DMS53 (cell line): ENCODE results near the gene MISP3.
A peak's percentile ranks its signal among the peaks of the same experiment; 100 is the strongest.

ENCODE experiments used
- DNase-seq: peaks from one replicate; lab custom pipeline; 2025; lab: John Stamatoyannopoulos, UW

Gene MISP3

DNA sequence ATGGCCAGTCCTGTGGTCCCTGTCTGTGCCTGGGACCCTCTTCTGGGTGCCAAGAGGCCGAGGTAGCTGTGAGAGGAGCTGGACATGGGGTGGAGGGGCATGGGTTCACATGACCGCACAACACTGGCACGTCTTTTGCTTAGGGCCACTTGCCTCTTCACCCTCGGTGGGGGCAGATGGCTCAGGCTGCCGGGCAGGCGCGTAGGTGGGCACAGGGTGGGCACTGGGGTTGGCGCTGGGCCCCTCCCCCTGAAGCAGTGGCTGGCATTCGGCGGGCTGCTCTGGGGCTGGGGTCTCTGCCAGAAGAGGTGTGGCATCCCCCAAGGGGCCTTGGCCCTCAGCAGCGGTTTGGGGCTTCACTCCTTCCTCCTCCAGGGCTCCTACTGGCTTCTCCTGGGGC, 19.1 kb upstream of the MISP3 start:
- DNase-seq = no peak

DNA sequence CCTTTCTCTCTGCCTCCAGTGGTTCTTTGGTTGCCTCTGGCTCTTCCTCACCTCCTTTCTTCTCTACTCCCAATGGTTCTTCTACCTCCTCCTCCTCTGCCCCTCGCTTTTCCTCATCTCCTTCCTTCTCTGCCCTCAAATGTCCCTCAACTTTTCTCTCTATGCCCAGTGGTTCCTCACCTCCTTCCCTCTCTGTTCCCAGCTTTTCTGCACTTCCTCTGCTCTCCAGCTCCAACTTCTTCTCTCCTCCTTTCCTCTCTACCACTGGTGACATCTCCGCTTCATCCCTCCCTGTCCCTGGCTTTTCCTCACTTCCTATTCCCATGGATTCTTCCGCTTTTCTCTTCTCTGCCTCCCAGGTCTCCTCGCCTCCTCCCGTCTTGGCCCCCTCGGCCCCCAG, 18.5 kb upstream of the MISP3 start:
- DNase-seq = no peak

DNA sequence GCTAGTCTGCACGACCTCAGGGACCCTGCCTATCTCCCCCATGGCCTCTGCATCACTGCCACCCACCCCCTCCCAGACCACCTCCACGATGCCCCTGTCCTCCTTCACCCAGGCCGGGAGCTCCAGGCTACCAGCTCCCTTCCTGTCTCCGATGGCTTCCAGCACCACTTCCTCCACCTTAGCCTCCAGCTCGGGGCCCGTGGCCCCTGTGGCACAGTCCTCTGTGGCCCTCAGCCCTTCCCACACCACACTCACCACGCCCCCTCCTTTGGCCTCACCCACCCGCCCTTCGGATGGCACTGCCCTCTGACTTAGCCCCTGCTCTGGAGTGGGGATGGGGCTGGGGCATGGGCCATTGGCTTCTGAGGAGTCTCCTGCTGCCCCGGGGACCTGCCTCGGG, 17.9 kb upstream of the MISP3 start:
- no peak for DNase-seq

DNA sequence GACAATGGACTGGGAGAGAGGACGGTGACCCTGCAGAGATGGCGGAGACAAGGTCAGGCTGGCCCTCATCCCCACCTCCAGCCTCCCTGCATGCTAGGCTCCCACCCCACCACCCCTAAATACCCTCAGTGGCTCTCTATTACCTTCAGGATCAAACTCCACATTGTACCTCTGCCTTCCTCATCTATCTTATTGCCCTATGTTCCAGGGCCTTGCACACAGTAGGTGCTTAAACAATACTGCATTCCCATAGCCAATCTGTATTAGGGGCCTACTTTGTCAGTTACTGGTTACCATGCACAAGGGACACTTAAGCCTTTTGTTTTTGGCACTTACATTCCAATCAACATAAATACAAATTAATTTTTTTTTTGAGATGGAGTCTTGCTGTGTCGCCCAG, 17.2 kb upstream of the MISP3 start:
- no peak for DNase-seq

DNA sequence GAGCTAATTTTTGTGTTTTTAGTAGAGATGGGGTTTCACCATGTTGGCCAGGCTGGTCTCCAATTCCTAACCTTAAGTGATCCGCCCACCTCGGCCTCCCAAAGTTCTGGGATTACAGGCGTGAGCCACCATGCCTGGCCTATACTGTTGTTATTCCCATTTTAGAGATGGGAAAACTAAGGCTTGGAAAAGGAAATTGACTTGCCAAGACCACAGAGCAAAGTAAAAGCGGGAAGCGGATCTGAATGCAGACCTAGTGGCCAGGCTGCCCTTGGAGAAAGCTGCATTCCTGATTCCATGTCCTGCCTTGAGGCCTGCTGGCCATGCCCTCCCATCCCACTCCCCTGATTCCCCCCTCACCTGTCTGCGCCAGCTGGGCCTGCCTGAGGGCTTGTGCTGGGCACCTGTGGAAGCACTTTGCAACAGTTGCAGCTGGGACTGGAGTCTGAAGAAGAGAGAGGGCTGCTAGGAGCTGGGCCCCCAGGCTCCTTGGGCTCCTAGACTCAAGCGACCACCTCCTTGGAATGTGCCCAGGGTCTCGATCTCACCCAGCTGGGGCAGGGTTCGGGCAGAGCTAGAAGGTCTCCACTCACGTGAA, 16.4 kb upstream of the MISP3 start:
- DNase-seq = no peak

DNA sequence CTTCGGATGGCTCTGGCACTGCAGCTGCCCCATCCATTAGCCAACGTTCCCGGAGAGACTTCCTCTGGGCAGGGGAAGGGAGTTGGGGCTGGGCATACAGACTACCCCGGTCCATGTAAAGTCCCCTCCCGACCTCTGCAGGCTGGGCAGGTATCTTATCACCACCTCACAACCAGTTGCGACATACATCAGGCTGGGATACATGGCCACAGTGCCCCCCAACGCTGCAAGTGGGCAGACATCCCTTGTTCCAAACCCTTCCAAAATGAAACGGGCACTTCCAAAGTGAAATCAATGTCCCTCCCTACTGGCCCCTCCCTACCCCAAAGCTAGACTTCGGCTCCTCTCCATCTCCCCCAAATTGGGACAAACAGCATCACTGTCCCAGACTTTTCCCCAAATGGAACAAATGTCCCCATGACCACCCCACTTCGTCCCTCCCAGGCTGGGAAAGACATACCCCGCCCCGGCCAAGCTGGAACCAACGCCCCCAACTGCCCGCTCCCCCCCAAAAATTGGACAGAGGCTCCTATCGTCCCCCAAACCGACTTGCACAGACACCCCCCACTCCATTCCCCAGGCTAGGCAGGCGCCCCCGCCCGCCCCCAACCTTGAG, 15.7 kb upstream of the MISP3 start:
- DNase-seq = no peak

DNA sequence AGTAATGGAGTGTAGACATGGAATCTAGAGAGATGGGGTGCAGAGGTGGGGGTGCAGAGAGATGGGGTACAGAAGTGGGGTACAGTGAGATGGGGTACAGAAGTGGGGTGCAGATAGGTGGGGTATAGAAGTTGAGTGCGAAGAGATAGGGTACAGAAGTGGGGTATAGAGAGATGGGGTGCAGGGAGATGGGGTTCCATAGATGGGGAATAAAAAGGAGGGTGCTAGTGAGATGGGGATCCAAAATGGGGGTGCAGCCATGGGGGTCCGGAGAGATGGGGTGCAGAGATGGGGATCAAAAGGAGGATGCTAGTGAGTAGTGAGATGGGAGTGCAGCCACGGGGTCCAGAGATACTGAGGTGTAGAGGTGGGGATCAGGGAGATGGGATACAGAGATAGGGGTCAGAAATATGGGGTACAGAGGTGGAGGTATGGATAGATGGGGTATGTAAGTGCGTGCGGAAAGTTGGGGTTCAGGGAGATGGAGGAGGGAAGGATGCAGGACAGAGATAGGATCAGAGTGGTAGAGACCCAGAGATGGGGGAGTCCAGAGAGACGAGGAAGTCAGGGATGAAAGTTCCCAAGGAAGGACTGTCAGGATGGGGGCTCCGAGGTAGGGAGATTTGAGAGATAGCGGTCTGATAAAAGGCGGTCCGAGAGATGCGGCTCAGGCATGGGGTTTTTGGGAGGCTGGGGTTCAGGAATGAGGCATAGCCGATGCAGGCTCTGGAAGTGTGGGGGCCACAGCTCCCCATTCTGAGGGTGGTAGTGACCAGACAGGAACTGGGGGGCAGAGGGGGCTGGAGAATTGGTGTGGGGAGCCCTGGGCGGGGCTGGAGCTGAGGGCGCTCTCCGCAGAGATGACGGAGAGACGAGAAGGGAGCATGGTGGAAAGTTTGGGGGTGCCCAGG, 14.1 kb upstream of the MISP3 start:
- DNase-seq = no peak

DNA sequence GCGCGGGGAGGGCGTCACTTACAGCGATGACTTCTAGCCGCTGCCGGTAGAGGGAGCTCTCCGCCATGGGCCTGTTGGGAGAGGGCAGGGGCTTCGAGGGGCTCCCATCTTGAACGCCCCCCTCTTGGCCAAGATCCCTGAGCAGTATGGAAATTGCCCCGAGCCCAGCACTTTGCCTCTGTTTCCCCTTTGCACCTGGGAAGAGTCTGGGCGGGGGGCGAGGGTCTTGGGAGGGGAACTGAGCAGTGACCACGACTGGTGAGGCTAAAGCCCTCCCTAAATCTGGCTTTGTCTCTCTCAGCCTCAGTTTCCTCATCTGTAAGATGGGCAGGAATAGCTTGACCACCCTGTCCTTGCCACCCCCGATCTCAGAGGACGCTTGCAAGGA, 13.5 kb upstream of the MISP3 start:
- no peak for DNase-seq

DNA sequence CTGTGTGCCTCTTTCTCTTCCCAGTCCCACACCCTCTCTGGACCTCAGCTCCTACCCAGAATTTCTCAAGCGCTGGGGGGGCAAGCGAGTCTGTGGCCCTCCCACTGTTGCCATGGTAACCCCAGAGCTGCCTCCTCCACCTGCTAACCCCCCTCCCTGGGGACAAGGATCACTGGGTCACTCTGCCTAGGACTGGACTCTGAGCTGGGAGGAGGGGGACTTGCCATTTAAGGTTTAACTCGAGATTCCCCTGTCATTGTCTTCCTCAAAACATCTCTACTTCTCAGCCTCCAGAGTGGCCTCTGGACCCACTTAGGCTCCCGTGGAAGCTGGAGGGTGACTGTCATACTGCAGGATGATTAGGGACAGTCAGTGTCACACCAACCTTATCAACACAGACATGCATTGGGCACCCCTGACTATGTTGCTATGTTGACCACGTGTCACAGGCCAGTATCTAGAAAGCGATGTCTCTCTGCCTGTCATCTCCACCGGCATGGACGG, 12.9 kb upstream of the MISP3 start:
- DNase-seq = peak; percentile 40

DNA sequence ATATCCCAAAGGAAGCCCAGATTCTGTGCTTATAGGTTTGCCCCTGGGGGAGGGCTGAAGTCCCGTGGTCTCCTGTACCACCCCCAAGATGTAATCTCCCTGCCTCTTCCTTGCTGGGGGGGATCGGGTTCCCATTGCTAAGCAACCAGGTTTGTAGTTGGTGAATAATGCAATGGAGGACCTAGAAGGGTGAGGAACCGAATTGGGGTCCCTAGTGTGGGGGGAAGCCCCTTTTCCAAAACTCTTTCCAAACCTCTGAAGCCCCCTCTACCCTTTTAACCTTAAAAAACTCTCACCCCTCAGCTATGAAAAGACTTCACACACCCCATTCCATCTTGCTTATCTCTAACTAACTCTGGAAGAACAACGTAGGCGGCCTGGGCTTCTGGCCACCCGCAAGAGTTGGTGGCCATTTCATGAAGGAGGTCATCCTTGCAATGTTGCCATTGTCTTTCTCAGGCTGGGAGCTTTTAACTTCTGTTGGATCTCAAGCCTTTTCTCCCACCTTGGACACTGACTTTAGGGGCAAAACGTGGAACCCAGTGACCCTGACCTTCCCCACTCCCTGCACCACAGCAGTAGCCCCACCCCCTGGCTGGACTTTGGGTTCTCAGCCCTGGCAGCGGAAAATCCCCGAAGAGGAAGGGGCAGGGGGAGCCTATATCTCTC, 11.4 kb upstream of the MISP3 start:
- DNase-seq = no peak

DNA sequence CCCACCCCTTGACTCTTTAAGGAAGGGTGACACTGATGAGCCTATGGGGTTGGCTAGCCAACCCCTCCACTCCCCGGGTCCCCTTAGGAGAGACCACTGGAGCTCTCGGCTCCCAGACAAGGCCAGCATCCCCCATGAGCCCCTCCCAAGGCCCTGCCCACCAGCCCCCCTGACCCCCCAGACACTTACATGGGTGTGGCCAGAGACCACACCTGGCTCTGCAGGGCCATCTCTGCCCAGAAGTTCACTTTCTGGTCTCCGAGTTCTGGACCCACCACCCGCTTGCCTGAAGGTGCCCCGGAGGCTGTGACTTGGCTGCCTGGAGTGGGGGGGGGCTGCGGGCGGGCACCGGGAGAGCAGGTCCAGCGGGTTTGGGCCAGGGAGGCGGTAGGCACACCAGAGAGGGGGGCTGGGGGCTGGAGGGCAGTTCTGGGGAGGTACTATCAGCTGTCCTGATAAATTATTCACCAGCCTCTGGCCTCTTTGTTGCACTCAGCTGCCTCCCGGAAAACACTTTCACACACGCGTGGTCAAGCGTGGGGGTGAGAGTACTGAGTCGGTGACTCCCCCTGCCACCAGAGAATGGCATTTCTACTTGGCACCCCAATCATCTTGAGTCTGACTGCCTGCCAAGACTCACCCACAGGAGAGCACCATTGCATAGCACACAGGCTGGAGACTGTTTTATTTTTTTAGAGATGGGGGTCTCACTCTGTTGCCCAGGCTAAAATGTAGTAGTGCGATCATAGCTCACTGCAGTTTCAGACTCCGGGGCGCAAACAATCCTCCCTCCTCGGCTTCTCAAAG, 10.6 kb upstream of the MISP3 start, which contains the start of gene PALM3:
TSS of gene PALM3 (minus strand) at position 326 of the 807 bp plus-strand sequence. CDS start at position 230, 96 bp downstream.
- DNase-seq = peak; percentile 48

DNA sequence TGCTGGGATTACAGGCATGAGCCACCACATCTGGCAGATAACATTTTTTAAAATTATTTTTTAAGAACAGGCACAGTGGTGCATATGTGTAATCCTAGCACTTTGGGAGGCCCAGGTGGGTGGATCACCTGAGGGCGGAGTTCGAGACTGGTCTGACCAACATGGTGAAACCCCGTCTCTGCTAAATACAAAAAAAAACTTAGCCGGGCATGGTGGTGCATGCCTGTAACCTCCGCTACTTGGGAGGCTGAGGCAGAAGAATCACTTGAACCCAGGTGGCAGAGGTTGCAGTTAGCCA, 10.1 kb upstream of the MISP3 start:
- no peak for DNase-seq

DNA sequence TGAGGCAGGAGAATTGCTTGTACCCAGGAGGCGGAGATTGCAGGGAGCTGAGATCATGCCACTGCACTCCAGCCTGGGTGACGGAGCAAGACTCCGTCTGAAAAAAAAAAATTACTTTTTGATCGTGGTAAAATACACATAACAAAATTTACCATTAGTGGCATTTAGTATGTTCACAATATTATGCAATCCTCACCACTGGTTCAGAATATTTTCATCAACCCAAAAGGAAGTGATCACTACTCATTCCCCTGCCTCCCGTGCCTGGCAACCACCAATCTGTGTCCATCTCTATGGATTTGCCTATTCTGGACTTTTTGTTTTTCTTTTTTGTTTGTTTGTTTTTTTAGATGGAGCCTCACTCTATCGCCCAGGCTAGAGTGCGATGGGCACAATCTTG, 9.5 kb upstream of the MISP3 start:
- DNase-seq = no peak

DNA sequence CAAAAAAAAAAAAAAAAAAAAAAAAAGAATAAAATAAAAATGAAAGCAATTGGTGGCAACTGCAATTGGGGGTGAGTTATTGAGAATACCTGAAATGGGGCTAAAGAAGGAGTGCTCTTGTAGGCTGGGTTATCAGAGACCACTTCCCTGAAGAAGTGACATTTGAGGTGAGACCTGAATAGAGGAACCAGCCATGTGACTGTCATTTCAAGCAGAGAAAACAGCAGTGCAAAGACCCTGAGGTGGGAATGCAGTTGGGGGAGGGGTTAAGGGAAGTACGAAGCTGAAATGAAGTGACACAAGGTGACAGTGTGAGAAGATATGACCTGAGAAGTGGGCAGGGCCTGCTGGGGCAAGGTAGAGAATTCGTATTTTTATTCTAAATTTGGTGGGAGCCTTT, 6.5 kb upstream of the MISP3 start:
- DNase-seq = no peak

DNA sequence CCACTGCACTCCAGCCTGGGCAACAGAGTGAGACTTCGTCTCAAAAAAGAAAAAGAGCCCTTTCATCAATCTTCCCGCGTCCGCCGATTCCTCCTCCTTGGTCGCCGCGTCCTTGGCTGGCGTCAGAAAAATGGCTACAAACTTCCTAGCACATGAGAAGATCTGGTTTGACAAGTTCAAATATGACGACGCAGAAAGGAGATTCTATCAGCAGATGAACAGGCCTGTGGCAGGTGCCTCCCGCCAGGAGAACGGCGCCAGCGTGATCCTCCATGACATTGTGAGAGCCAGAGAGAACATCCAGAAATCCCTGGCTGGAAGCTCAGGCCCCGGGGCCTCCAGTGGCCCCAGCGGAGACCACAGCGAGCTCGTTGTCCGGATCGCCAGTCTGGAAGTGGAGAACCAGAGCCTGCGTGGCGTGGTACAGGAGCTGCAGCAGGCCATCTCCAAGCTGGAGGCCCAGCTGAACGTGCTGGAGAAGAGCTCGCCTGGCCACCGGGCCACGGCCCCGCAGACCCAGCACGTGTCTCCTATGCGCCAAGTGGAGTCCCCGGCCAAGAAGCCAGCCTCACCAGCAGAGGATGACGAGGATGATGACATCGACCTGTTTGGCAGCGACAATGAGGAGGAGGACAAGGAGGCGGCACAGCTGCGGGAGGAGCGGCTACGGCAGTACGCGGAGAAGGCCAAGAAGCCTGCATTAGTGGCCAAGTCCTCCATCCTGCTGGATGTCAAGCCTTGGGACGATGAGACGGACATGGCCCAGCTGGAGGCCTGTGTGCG, 2.1 kb upstream of the MISP3 start:
- DNase-seq = no peak

DNA sequence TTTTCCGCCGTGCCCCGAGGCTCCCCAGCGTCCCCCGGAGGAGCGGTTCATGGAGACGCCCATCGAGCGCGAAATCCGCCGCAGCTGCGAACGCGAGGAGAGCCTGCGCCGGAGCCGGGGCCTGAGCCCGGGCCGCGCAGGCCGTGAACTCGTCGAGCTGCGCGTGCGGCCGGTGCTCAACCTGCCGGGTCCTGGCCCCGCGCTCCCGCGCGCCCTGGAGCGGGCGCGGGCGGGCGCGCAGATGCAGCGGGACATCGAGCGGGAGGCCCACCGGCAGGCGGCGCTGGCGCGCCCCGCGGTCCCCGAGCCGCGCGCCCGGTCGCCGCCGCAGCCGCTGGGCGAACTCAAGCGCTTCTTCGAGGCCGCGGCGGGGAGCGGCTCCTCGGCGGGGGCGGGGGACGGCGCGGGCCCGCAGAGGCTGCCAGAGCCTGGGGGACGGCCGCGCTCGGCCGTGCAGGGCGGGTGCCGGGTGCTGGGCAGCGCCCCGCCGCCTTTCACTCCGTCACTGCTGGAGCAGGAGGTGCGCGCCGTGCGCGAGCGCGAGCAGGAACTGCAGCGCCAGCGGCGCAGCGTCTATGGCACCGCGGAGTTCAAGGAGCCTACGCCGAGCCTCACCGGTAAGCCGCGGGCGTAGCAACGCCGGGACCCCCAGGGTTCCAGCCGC, 807 bp downstream of the MISP3 start:
- DNase-seq = peak; percentile 91

DNA sequence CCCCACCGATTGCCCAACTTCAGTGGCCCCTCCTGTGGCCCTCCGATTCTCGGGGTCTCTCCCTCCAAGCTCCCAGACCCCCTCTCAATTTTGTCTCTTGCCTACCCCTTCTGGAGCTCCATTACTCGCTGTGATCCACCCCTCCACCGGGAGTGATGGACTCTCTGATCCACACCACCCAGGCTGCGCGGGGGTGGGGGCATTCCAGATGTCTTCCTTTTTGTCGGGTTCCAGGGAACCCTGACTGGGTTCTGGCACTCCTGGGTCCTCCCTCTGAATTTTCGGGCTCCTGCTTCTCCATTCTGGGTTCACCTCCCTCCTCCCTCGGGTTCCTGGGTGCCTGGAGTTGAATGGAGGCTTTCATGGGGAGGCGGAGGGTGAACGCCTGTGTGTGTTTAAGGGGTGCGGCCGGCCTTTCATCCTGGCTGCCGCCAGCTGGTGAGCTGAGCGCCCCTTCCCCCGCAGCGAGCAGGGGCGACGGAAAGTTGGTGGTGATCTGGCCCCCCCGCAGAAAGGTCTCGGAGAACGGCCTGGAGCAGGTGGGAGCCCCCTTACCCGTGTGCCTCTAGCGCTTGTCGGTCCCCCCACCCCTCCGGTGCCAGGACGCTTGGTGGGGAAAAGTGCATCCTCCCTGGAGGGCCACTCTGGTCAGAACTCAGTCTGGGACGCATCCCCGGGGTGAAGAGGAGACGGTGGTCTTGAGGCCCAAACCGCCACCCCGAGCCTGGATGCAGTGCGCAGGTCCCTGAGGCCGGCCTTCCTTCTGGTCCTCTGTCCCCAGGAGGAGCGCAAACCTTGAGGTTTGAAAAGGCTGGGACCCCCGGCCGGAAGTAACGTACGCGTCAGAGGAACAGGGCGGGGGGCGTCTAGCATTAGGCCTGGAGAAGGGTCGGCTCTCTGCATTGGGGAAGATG, 1.6 kb downstream of the MISP3 start:
- peak; percentile 77 for DNase-seq

DNA sequence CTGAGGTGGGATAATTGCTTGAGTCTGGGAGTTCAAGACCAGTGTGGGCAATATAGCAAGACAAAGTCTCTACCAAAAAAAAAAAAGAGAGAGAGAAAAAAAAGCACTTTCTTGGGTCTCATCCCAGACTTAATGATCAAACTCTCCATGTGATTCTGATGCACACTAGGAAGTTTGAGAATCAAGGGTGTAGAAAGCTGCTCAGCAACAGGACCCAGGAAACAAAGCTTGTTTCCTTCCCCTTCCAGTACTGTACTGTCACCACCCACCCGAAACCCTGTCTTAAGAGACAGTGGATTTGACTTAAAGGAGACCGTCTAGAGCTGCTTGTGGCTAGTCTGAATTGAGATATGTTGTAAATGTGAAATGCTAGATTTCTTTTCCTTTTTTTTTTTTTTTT, 5.8 kb downstream of the MISP3 start:
- DNase-seq = no peak
